Esophagus muscularis mucosa (tissue), 4 donors: Measurements from ENCODE around the gene ATF5. TPM values are rescaled to one million over a fixed set of nuclear protein-coding genes. Genes with fewer than 3 reads are reported as not detected.
"Not testable (repeated sequence)": the region's sequence is repeated elsewhere in the genome, so short reads cannot be mapped to it uniquely, and the experiment has no call there.

ENCODE experiments used
- DNase-seq: peaks from one replicate; pipeline ENCODE4 v3.0.0-alpha.2; 2017; ENCODE audit errors: extremely low spot score
- H3K27ac ChIP-seq, 4 donors: fragments of 200-600 bp; sonication (generic); replicated peaks in 1 of 4; 1 replicate in 3 of 4; 2 replicates in 1 of 4; pipeline ENCODE4 v1.5.1; 2016 to 2019; ENCODE audit warnings: mild to moderate bottlenecking in 1 of 4
- H3K27me3 ChIP-seq, 4 donors: fragments of 200-600 bp; sonication (generic); one replicate each; pipeline versions ENCODE4 v1.5.1 to v1.6.0; 2016 to 2019
- H3K36me3 ChIP-seq, 4 donors: fragments of 200-600 bp; sonication (generic); one replicate each; pipeline ENCODE4 v1.5.1; 2016 to 2019
- H3K4me1 ChIP-seq, 4 donors: fragments of 200-600 bp; sonication (generic); one replicate each; pipeline ENCODE4 v1.5.1; 2016 to 2019
- H3K4me3 ChIP-seq, 4 donors: fragments of 200-600 bp; sonication (generic); 1 replicate in 2 of 4; 2 replicates in 2 of 4; pipeline ENCODE4 v1.5.1; 2016 to 2019; ENCODE audit warnings: mild to moderate bottlenecking in 4 of 4, moderate library complexity in 1 of 4
- H3K9me3 ChIP-seq, 4 donors: fragments of 200-600 bp; sonication (generic); 1 replicate in 3 of 4; 2 replicates in 1 of 4; pipeline ENCODE4 v1.5.1; 2016 to 2019
- CTCF ChIP-seq, 3 experiments: fragments of 200-600 bp in 2 of 3; fragments of 450-650 bp in 1 of 3; sonication (generic) in 2 of 3; IDR thresholded peaks; one replicate each; pipeline ENCODE4 v1.5.1; 2017 to 2019; ENCODE audit warnings: antibody characterized with exemption in 3 of 3, mild to moderate bottlenecking in 2 of 3, moderate library complexity in 1 of 3
- EP300 ChIP-seq: sonication (generic); formaldehyde crosslinking; IDR thresholded peaks from one replicate; pipeline ENCODE4 v1.6.1; 2017; ENCODE audit warnings: antibody characterized with exemption
- POLR2A ChIP-seq: fragments of 450-650 bp; IDR thresholded peaks from one replicate; pipeline ENCODE4 v1.6.1; 2017; ENCODE audit warnings: antibody characterized with exemption, moderate library complexity, mild to moderate bottlenecking, low read depth
- POLR2AphosphoS5 ChIP-seq, 2 donors: sonication (generic); formaldehyde crosslinking; IDR thresholded peaks; one replicate each; pipeline ENCODE4 v1.6.1; 2017; ENCODE audit warnings: antibody characterized with exemption in 2 of 2
- WGBS: methylation state at CpG from one replicate; pipeline ENCODE4 v1.1.5; 2018; 5-methylcytosine and 5-hydroxymethylcytosine counted together
- intact Hi-C: fragments of 100-400 bp; cut with DNase I; formaldehyde crosslinking; loops from one replicate; pipeline ENCODE4 v1.15.1; 2023
- total RNA-seq, 4 donors: library from RNA; depleted of rRNA; stranded (reverse); fragments of >200 nt; gene quantifications; one replicate each; pipeline versions ENCODE4 v1.1.0 to v1.2.1, GENCODE V29; 2016

Gene ATF5
- total RNA-seq, 4 donors from 2014 or later: 12.0 to 22.0 (median 14.4) TPM

GRCh38 chr19:49921871-49922795, 6.9 kb upstream of the ATF5 start:
- no peaks in the 10 kb centered on the region for H3K27me3 ChIP-seq
- no peak overlapping the region for H3K4me3 ChIP-seq
- DNase-seq: no peak
- H3K27ac ChIP-seq: no peak overlapping the region
- no peak for TF ChIP-seq CTCF (IDR thresholded peaks at IDR 0.05)
- no peak for TF ChIP-seq POLR2A
- TF ChIP-seq EP300: no peak
- TF ChIP-seq POLR2AphosphoS5 (IDR thresholded peaks at IDR 0.05): no peak
- H3K9me3 ChIP-seq: no peaks in the 10 kb centered on the region
- H3K4me1 ChIP-seq: peaks cover 3 to 45% (median 22%) of the 10 kb centered on the region in 4 donors
- intact Hi-C loops: no loop called here
- H3K36me3 ChIP-seq: peaks cover 9 to 85% (median 70%) of the 10 kb centered on the region in 4 donors
- WGBS: 86% methylated on average over 14 of the region's 22 CpGs

GRCh38 chr19:49923055-49924003, 5.7 kb upstream of the ATF5 start:
- no peaks in the 10 kb centered on the region for H3K9me3 ChIP-seq
- DNase-seq: no peak
- no peak for TF ChIP-seq POLR2A
- TF ChIP-seq EP300: no peak
- no peak for TF ChIP-seq CTCF (IDR thresholded peaks at IDR 0.05)
- no peak for TF ChIP-seq POLR2AphosphoS5 (IDR thresholded peaks at IDR 0.05)
- H3K27ac ChIP-seq: no peak overlapping the region
- H3K27me3 ChIP-seq: no peaks in the 10 kb centered on the region
- intact Hi-C loops: no loop called here
- H3K4me3 ChIP-seq: no peak overlapping the region
- 89% methylated on average over 28 of the region's 31 CpGs for WGBS
- peaks cover 15 to 57% (median 34%) of the 10 kb centered on the region in 4 donors for H3K4me1 ChIP-seq
- H3K36me3 ChIP-seq: peaks cover 5 to 79% (median 65%) of the 10 kb centered on the region in 4 donors

GRCh38 chr19:49924004-49924880, 4.8 kb upstream of the ATF5 start:
- Histone ChIP-seq H3K36me3 (peaks cover 5 to 76% (median 61%) of the 10 kb centered on the region in 4 donors), H3K4me3 (no peak overlapping the region), H3K27me3 (no peaks in the 10 kb centered on the region), H3K9me3 (no peaks in the 10 kb centered on the region), H3K27ac (peak overlapping the region in 1 of 4 donors; percentile 11), H3K4me1 (peaks cover 17 to 62% (median 38%) of the 10 kb centered on the region in 4 donors)
- TF ChIP-seq POLR2AphosphoS5 (IDR thresholded peaks at IDR 0.05) (no peak), EP300 (no peak), POLR2A (no peak), CTCF (IDR thresholded peaks at IDR 0.05) (no peak)
- 79% methylated on average over 22 of the region's 25 CpGs for WGBS
- DNase-seq: no peak
- intact Hi-C loops: no loop called here

GRCh38 chr19:49924881-49925210, 4.2 kb upstream of the ATF5 start:
- intact Hi-C loops: not testable (repeated sequence)
- 93% methylated on average over 13 of the region's 13 CpGs for WGBS

More at GRCh38 chr19:49924881-49925210, 4.2 kb upstream of the ATF5 start:
- not testable (repeated sequence) for DNase-seq, H3K9me3 ChIP-seq, H3K27me3 ChIP-seq, H3K4me3 ChIP-seq
- Histone ChIP-seq H3K36me3 (peaks cover 5 to 76% (median 60%) of the 10 kb centered on the region in 4 donors), H3K27ac (peak overlapping the region in 1 of 4 donors; percentile 11), H3K4me1 (peaks cover 17 to 64% (median 40%) of the 10 kb centered on the region in 4 donors)
